Colonic mucosa (tissue), 4 donors: ENCODE data around the gene RNU6-7. TPM values are rescaled to one million over a fixed set of nuclear protein-coding genes. Genes with fewer than 3 reads are reported as not detected.

Experiments used
- DNase-seq: peaks from one replicate; pipeline ENCODE4 v3.0.0-alpha.2; 2020
- H3K27ac ChIP-seq: fragments of 200-600 bp; one replicate; pipeline ENCODE4 v1.8.0; 2021
- H3K27me3 ChIP-seq: fragments of 200-600 bp; one replicate; pipeline ENCODE4 v1.8.0; 2021
- H3K36me3 ChIP-seq: fragments of 200-600 bp; one replicate; pipeline ENCODE4 v1.8.0; 2021
- H3K4me1 ChIP-seq: fragments of 200-600 bp; one replicate; pipeline ENCODE4 v1.8.0; 2021; ENCODE audit warnings: mild to moderate bottlenecking
- H3K4me3 ChIP-seq: fragments of 200-600 bp; one replicate; pipeline ENCODE4 v1.8.0; 2021
- H3K9ac ChIP-seq, 2 donors: one replicate each; pipeline ENCODE4 v1.7.0; 2013; ENCODE audit warnings: control low read depth in 2 of 2, low read depth in 2 of 2, low read length in 2 of 2
- H3K9me3 ChIP-seq: fragments of 200-600 bp; one replicate; pipeline ENCODE4 v1.8.0; 2021
- CTCF ChIP-seq: fragments of 200-600 bp; IDR thresholded peaks from one replicate; pipeline ENCODE4 v1.8.0; 2022; ENCODE audit warnings: antibody characterized with exemption, mild to moderate bottlenecking
- intact Hi-C: fragments of 100-400 bp; cut with DNase I; formaldehyde crosslinking; loops from one replicate; pipeline ENCODE4 v1.14.1; 2022
- total RNA-seq, 2 donors: library from RNA; stranded (reverse); fragmentation: NEBNext Ultra II Directional in 1 of 2; extraction: Animal tissue kit (Norgen Biotek cat#: 25700) in 1 of 2; gene quantifications; one replicate each; pipeline ENCODE4 v1.2.1, GENCODE V29; 2021
- donor health status: healthy.
- donor health status: DM: no; HTN: no; CAD: no.
- donor health status: DM: no; HTN: no; CAD: no.

RNU6-7 gene
- total RNA-seq, 2 donors from 2014 or later: not detected

DNA sequence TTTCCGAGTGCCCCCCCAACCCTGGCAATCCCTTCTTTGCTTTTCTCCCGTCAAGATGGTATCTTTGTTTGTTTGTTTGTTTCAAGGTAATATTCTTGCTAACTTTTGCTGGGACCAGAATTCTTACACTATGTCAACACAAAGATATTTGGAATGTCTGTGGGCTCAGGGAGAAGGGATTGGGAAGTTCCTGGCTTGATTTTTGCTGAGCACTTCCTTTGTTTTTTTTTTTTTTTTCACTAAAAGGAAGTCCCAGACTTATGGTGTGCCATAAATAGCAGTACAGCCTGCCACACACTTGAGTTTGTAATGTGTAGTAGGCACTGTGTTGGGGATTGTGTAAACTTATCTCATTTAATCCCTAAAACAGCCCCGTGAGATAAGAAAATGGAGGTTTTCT lies 11.2 kb upstream of the RNU6-7 start:
- DNase-seq: no peak
- no peaks in the 10 kb centered on the region for H3K9me3 ChIP-seq
- intact Hi-C loops: no loop called here
- no peak overlapping the region for H3K27ac ChIP-seq
- no peaks in the 10 kb centered on the region for H3K36me3 ChIP-seq
- TF ChIP-seq CTCF: no peak
- no peak overlapping the region for H3K4me3 ChIP-seq
- H3K4me1 ChIP-seq: no peaks in the 10 kb centered on the region
- H3K27me3 ChIP-seq: no peaks in the 10 kb centered on the region
- H3K9ac ChIP-seq: no peak overlapping the region

DNA sequence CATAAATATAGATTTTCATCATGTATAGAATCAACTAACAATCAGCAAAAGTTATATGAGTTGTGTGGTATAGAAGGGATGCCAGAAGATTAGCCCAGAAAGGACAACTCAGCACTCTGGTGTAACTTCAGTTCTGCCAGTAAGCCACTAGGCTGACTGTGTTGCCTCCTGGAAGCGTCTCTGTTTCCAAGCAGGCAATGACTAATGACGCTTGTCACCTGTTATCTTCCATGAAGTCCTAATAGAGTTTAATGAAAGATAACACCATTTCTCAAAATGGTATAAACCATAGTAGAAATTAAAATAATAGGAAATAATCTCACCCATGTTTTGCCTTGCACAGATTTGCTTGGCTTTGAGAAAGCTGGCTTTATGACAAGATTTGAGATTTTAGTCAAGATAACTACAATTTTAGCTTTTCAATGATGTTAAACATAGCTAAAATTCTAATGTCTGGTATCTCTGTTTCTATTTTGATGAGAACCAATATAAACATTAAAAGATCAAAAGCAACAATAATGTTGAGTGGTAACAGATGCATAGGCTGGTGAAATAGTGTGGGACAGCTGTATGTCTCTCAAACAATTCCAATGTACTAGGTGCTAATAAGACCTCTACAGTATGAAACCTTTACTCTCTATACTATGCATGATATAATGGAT lies 9.0 kb upstream of the RNU6-7 start:
- Histone ChIP-seq H3K27me3 (no peaks in the 10 kb centered on the region), H3K9ac (no peak overlapping the region), H3K36me3 (no peaks in the 10 kb centered on the region), H3K27ac (no peak overlapping the region), H3K4me3 (no peak overlapping the region), H3K4me1 (no peaks in the 10 kb centered on the region), H3K9me3 (no peaks in the 10 kb centered on the region)
- no peak for TF ChIP-seq CTCF
- DNase-seq: no peak
- intact Hi-C loops: no loop called here

GRCh38 chr14:32193532-32193931 lies 8.3 kb upstream of the RNU6-7 start:
- H3K36me3 ChIP-seq: no peaks in the 10 kb centered on the region
- TF ChIP-seq CTCF: no peak
- no peaks in the 10 kb centered on the region for H3K4me1 ChIP-seq

GRCh38 chr14:32195636-32196035 lies 6.2 kb upstream of the RNU6-7 start:
- Histone ChIP-seq H3K36me3 (no peaks in the 10 kb centered on the region), H3K4me3 (no peak overlapping the region), H3K27me3 (no peaks in the 10 kb centered on the region), H3K4me1 (no peaks in the 10 kb centered on the region), H3K9ac (no peak overlapping the region), H3K9me3 (no peaks in the 10 kb centered on the region), H3K27ac (no peak overlapping the region)
- no peak for DNase-seq
- no peak for TF ChIP-seq CTCF
- intact Hi-C loops: no loop called here

More at GRCh38 chr14:32193532-32193931, 8.3 kb upstream of the RNU6-7 start:
- intact Hi-C loops: no loop called here
- H3K9ac ChIP-seq: no peak overlapping the region
- DNase-seq: no peak
- no peaks in the 10 kb centered on the region for H3K9me3 ChIP-seq
- no peak overlapping the region for H3K27ac ChIP-seq
- H3K4me3 ChIP-seq: no peak overlapping the region
- H3K27me3 ChIP-seq: no peaks in the 10 kb centered on the region

DNA sequence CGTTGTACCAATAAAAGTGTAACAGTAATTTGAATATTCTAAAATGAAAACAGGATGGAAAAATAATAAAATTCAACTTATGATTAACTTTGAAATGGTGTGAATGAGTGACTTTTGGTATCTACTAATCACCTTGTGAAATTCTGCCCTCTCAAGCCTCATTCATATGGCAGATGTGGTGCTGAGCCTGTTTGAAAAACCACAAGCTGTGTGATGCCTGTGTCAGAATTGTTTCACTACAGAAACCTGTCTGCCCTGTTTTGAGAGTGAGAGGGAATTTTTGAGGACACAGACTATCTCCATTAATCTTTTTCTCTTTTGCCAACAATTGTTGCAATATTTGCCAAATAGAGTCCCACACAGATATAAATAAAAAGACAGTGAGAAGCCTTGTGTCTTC lies 3.9 kb upstream of the RNU6-7 start:
- Histone ChIP-seq H3K36me3 (no peaks in the 10 kb centered on the region), H3K9ac (no peak overlapping the region), H3K4me3 (no peak overlapping the region), H3K4me1 (peaks cover 3% of the 10 kb centered on the region), H3K9me3 (no peaks in the 10 kb centered on the region), H3K27ac (no peak overlapping the region), H3K27me3 (no peaks in the 10 kb centered on the region)
- no peak for TF ChIP-seq CTCF
- no peak for DNase-seq
- intact Hi-C loops: no loop called here
